Measurements from ENCODE around the gene RPS2.

GRCh38 chr16:2006317-2006716 is 41.7 kb upstream of the RPS2 start:
- TF ChIP-seq MAX (CRISPR knock-in tag; IDR thresholded peaks at IDR 0.05), result no peak
- TF ChIP-seq SP1 (CRISPR knock-in tag; conservative IDR thresholded peaks at IDR 0.05), result no peak
